ENCODE measurements around the gene LYG1.
"Not testable (repeated sequence)": the region's sequence is repeated elsewhere in the genome, so short reads cannot be mapped to it uniquely, and the experiment has no call there.

The LYG1 gene

DNA sequence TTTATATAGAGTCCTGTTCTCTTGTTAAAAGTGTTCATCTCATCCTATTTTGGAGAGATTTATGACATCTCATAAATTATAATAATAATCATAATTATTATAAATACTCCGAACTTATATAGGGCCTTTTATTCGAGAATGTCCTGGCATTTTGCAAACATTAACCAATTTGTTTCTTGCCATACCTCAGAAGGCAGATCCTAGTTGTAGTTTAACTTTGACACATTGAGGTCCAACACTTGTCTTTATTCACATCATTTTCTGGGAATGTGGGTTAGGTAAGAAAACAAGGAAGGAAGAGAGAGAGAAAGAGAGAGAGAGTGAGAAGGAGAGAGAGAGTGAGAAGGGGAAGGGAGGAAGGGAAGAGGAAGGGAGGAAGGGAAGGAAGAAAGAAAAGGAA is at the start of gene LYG1:
TSS of gene LYG1 (minus strand) at position 101 of the 400 bp plus-strand sequence. CDS start 5,527 bp downstream, outside the sequence.
- not testable (repeated sequence) for DNase-seq

DNA sequence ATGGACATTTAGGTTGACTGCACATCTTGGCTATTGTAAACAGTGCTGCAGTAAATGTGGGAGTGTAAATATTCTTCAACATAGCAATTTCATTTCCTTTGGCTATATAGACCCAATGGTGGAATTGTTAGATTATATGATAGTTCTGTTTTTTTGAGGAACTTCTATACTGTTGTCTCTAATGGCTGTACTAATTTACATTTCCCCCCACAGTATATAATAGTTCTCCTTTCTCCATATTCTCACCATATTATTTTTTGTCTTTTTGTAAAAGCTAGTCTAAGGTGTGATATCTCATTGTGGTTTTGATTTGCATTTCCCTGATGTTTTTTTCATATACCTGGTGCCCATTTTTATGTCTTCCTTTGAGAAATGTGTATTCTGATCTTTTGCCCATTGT is 49.2 kb upstream of the LYG1 start:
- DNase-seq: no peak

GRCh38 chr2:99348173-99348572 is 47.2 kb upstream of the LYG1 start:
- no peak for DNase-seq

DNA sequence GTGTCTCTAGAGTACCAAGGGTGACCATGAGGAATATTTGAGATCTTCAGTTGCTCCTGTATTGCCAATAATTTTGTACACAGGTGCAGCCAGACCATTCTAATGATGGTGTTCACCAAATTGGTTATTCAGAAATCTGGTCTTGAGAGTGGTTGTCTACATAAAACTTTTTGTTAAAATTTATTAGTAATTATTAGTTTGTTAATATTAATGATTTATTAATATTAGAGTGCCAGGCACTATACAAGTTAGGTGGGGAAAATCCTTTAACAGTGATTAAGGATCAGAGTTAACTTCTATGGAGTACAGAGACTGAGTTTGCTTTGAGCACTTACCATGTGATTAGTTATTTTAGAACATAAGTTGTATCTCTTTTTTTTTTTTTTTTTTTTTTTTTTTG is 45.2 kb upstream of the LYG1 start:
- DNase-seq: no peak

DNA sequence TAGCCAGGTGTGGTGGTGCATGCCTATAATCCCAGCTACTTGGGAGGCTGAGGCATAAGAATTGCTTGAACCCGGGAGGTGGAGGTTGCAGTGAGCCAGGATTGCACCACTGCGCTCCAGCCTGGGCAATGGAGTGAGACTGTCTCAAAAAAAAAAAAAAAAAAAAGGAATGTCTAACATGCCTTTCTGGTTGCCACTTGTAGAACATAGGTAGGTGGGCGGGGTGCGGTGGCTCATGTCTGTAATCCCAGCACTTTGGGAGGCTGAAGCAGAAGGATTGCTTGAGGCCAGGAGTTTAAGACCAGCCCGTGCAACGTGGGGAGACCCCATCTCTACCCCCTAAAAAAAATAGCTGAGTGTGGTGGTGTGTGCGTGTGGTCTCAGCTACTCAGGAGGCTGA is 44.4 kb upstream of the LYG1 start:
- not testable (repeated sequence) for DNase-seq

GRCh38 chr2:99342536-99342935 is 41.5 kb upstream of the LYG1 start:
- no peak for DNase-seq

DNA sequence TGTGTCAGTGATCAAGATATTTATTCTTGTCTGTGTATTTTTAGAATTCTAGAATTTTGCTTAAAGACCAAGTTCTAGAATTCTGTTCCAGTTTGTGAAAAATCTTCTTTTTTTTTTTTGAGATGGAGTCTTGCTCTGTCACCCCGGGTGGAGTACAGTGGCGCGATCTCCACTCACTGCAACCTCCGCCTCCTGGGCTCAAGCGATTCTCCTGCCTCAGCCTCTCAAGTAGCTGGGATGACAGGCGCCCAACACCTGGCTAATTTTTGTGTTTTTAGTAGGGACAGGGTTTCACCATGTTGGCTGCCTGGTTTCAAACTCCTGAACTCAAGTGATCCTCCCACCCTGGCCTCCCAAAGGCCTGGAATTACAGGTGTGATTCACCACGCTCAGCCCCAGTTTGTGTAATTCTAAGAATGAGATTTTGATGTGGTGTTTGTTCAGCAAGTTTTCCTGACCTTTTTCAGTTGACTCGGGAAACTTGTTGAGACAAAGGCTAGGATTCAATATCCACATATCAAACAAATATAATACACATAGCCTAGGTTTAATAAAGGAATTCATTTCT is 39.8 kb upstream of the LYG1 start:
- no peak for DNase-seq

GRCh38 chr2:99338029-99338585 is 37.1 kb upstream of the LYG1 start:
- no peak for DNase-seq

DNA sequence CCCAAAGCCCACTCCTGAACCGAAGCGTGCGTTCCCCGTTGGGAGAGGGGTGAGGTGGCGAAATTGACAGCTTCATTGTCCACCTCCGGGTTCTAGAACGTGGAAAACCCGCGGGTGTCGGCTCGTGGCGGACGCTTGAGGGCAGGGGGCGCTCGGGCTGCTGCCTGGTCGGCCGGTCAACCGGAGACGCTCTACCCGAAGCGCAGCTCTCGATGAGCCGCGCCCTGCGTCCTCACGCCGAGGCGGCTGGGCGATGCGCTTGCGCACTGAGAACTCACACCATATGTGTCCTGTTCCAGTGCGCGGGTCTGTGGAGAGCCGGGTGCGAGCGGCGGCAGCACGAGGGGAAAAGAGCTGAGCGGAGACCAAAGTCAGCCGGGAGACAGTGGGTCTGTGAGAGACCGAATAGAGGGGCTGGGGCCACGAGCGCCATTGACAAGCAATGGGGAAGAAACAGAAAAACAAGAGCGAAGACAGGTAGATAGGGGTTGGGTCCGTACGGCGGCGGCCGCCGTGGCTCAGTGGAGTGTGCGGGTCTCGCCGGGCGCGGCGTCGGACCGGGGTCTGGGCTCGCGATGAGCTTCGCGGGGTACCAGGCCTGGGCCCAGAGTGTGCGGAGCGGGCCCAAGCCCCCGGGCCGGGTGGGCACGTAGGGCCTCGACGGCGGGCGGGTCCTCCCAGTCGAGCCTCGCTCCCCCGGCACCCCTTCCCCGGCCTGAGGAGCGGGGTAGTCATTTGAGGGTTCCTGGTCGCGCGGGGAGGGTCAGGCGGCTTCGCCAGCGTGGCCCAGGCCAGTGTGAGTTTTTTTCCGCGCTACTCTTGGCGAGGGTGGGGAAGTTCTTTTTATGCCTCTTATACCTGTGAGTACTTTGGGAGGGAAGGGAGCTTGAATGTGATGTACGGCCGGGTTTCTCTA is 36.4 kb upstream of the LYG1 start, which contains the start of gene EIF5B:
TSS of gene EIF5B (plus strand) at position 277 of the 916 bp plus-strand sequence. CDS start at position 443, 166 bp downstream.
- DNase-seq: peak; percentile 89

- DNase-seq: no peak
Measured at GRCh38 chr2:99336804-99337112, 35.8 kb upstream of the LYG1 start.

- peak; percentile 99 for DNase-seq
Measured at GRCh38 chr2:99335911-99336803, 35.2 kb upstream of the LYG1 start, which contains the start of gene TXNDC9. Gene TXNDC9 (minus strand): TSS chr2:99336333. CDS start chr2:99333210, 3,123 bp downstream.

DNA sequence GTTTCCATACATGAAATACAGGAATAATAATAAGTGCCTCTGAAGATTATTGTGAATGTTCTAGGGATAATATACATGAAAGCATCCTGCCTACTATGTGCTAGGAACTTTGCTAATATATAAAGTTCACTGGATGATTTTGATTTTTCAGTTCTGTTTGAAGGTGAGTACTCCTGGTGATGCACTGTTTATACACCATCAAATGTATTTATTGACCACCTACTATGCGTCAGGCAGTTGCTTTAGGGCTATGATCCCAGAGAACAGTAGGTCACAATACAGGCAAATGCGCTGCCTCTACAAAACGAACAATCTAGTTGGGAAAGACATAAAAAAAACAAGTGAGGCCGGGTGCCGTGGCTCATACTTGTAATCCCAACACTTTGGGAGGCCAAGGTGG is 24.4 kb upstream of the LYG1 start:
- no peak for DNase-seq

DNA sequence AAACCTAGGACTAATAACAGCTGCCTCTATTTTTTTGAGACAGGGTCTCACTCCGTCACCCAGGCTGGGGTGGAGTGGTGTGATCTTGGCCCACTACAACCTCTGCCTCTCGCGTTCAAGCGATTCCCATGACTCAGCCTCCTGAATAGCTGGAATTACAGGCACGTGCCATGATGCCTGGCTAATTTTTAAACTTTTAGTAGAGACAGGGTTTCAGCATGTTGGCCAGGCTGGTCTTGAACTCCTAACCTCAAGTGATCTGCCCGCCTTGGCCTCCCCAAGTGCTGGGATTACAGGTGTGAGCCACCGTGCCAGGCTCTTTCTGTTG is 16.8 kb upstream of the LYG1 start:
- DNase-seq: not testable (repeated sequence)

DNA sequence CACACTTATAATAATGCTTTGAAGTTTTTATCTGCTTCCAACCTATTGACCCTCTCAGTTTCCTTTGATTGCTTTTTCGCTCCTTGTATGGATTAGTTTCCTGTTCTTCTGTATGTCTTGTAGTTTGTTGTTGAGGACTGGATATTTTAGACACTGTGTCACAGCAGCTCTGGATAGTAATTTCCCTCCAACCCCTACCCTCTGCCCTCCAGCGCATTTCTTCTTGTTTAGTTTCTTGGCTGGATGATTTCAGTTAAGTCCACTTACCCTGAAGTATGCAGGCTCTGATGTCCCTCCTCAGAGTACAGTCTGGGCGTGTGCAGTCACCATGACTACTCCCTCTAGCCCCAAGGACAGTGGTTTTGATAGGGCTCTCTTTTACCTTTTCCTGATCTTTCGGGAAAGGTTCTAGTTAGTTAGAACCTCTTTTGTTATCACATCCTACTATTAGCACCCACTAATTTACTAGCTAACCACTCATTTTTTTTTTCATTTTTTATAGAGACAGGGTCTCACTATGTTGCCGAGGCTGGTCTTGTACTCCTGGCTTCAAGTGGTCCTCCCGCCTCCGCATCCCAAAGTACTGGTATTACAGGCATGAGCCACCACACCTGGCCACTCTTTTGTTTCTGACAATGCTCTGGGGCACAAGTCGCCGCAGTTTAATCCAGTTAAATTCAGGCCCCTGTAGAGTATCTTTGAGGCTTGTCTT is 16.3 kb upstream of the LYG1 start:
- DNase-seq: no peak

DNA sequence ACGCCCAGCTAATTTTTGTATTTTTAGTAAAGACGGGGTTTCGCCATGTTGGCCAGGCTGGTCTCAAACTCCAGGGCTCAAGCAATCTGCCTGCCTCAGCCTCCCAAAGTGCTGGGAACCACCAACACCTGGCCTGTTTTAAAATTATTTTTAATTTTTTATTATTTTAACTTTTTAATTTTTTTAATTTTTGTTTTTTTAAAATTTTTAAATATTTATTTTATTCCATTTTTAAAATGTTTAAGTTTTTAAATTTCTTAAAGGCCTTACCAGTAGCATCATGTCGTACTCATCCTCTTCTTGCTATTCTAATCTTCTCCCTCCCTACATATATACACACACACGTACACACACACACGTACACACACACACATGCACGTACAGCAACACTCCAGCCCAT is 1.4 kb downstream of the LYG1 start:
- no peak for DNase-seq

DNA sequence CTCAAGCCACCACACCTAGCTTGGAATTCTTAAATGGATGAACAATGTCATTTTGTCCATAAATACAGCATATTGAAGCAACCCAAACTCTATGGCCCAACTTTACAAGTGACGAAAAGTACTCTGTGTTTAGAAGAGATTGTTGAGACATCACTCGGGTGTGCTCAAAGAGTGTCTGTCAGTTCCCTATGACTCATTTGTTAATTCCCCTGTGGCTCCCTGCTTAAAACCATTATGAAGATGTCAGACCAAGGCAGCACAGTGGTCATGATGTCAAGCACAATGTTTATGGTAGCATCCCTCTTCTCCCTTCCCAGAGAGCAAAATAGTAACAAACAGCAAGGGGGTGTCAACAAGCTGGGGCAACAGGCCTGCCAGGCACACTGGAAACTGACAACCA is 3.0 kb downstream of the LYG1 start:
- DNase-seq: no peak

DNA sequence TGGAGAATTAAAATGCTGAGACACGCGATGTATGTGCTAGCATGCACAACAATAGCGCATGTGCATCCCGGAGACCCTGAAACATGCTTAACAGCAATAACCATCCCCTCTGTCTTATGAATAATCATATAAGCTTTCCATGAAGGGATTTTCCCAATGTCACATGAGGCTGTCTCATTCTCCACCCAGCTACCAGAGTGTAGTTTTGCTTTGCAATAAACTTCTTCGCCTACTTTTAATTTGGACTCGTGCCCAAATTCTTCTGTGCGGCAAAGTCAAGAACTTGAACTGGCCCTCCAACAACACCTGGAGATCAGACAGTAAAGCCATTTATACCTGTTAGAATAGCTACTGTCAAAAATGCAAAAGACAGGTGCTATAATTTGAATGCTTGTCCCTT is 15.5 kb downstream of the LYG1 start:
- DNase-seq: no peak

DNA sequence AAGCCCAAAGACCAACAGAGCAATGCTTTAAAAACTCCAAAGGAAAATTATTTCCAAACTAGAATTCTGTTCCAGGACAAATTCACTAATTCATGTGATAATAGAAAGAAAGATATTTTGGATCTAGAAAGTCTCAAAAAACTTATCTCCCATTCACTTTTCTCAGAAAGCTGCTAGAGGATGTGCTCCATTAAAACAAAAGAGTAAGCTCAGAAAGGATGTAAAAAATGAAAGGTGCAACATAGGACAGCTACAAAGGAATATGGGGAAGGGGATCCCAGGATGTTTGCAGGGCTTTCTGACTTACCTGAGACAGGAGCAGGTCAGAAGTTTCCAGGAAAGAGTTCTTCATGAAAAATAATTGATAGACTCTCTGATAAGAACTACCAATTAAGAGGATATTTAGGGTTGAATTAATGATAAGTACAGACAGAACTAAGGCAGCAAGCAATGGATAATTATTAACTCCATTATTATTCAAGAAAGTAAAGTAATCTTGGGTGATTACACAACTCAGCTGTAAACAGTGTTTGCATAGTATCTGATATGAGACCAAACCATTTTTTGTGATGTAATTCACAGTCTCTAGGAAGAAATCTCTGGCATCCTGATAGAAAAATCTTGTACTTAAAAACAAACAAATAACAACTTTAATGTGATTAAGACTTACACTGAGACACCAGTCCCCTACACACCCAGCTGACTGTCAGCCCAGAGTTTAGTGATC is 20.9 kb downstream of the LYG1 start:
- DNase-seq: no peak

- no peak for DNase-seq
Measured at GRCh38 chr2:99278793-99279291, 22.2 kb downstream of the LYG1 start.

- not testable (repeated sequence) for DNase-seq
Measured at GRCh38 chr2:99278195-99278765, 22.7 kb downstream of the LYG1 start.

GRCh38 chr2:99275882-99276281 is 25.1 kb downstream of the LYG1 start:
- no peak for DNase-seq

Measured in NCI-H446 treated with DMSO at 0.1 percent for 48 hours (cell line).